KMS-11 (cell line): ENCODE results near the gene SOWAHB.

Experiments
- H2AFZ ChIP-seq: fragments of 200-600 bp; sonication (generic); 2 replicates; pipeline ENCODE4 v1.6.1; 2016; ENCODE audit warnings: antibody characterized with exemption, mixed run types, low read depth
- H3K27ac ChIP-seq: fragments of 200-600 bp; sonication (generic); 2 replicates; pipeline ENCODE4 v1.6.1; 2016; ENCODE audit warnings: mild to moderate bottlenecking, mixed run types
- H3K27me3 ChIP-seq: fragments of 200-600 bp; sonication (generic); 2 replicates; pipeline ENCODE4 v1.6.1; 2017; ENCODE audit warnings: mild to moderate bottlenecking, low read depth, mixed run types, moderate library complexity; ENCODE audit not compliant: insufficient read depth
- H3K36me3 ChIP-seq: fragments of 200-600 bp; sonication (generic); 2 replicates; pipeline ENCODE4 v1.6.1; 2017; ENCODE audit warnings: mild to moderate bottlenecking, mixed run types; ENCODE audit not compliant: insufficient read depth
- H3K4me1 ChIP-seq: fragments of 200-600 bp; sonication (generic); 2 replicates; pipeline ENCODE4 v1.6.1; 2016; ENCODE audit warnings: mild to moderate bottlenecking, low read depth, mixed run types; ENCODE audit not compliant: poor library complexity, severe bottlenecking
- H3K4me2 ChIP-seq: fragments of 200-600 bp; sonication (generic); 2 replicates; pipeline ENCODE4 v1.7.0; 2016; ENCODE audit warnings: mild to moderate bottlenecking, mixed run types
- H3K4me3 ChIP-seq: fragments of 200-600 bp; sonication (generic); IDR thresholded peaks from 2 replicates; pipeline ENCODE4 v1.6.1; 2017; ENCODE audit warnings: low read depth, low read length, mixed read lengths; ENCODE audit not compliant: insufficient read depth
- H3K79me2 ChIP-seq: fragments of 200-600 bp; sonication (generic); 2 replicates; pipeline ENCODE4 v1.6.1; 2016; ENCODE audit warnings: low read depth, mixed run types; ENCODE audit not compliant: insufficient read depth
- H3K9ac ChIP-seq: fragments of 200-600 bp; sonication (generic); 2 replicates; pipeline ENCODE4 v1.6.1; 2016; ENCODE audit warnings: mild to moderate bottlenecking, mixed run types
- H4K20me1 ChIP-seq: fragments of 200-600 bp; sonication (generic); 2 replicates; pipeline ENCODE4 v1.6.1; 2016; ENCODE audit warnings: mild to moderate bottlenecking, mixed run types; ENCODE audit not compliant: insufficient read depth
- CTCF ChIP-seq: fragments of 200-600 bp; sonication (generic); conservative IDR thresholded peaks from 2 replicates; pipeline ENCODE4 v1.6.1; 2017; ENCODE audit warnings: low read depth, mild to moderate bottlenecking, antibody characterized with exemption, low read length, moderate library complexity, mixed read lengths

SOWAHB gene

GRCh38 chr4:76909711-76910110 lies 11.8 kb upstream of the SOWAHB start:
- H3K36me3 ChIP-seq: no peaks in the 10 kb centered on the region
- no peak overlapping the region for H3K4me3 ChIP-seq
- H3K27ac ChIP-seq: no peak overlapping the region
- no peaks in the 10 kb centered on the region for H4K20me1 ChIP-seq
- no peaks in the 10 kb centered on the region for H3K27me3 ChIP-seq
- no peak overlapping the region for H3K4me2 ChIP-seq
- H3K9ac ChIP-seq: no peak overlapping the region
- H3K4me1 ChIP-seq: no peaks in the 10 kb centered on the region
- no peak for TF ChIP-seq CTCF
- no peaks in the 10 kb centered on the region for H3K79me2 ChIP-seq
- no peak overlapping the region for H2AFZ ChIP-seq

GRCh38 chr4:76905521-76905920 lies 7.6 kb upstream of the SOWAHB start:
- no peaks in the 10 kb centered on the region for H3K79me2 ChIP-seq
- H3K4me3 ChIP-seq: no peak overlapping the region
- H4K20me1 ChIP-seq: no peaks in the 10 kb centered on the region
- no peak for TF ChIP-seq CTCF
- no peaks in the 10 kb centered on the region for H3K36me3 ChIP-seq
- no peak overlapping the region for H3K27ac ChIP-seq
- H3K9ac ChIP-seq: no peak overlapping the region
- no peak overlapping the region for H3K4me2 ChIP-seq
- H3K27me3 ChIP-seq: no peaks in the 10 kb centered on the region
- no peak overlapping the region for H2AFZ ChIP-seq
- H3K4me1 ChIP-seq: no peaks in the 10 kb centered on the region

GRCh38 chr4:76904646-76905190 lies 6.8 kb upstream of the SOWAHB start:
- no peak overlapping the region for H3K9ac ChIP-seq
- no peaks in the 10 kb centered on the region for H3K79me2 ChIP-seq
- no peak overlapping the region for H3K4me2 ChIP-seq
- no peaks in the 10 kb centered on the region for H3K36me3 ChIP-seq
- no peak overlapping the region for H2AFZ ChIP-seq
- TF ChIP-seq CTCF: no peak
- H3K27ac ChIP-seq: no peak overlapping the region
- H3K27me3 ChIP-seq: no peaks in the 10 kb centered on the region
- H3K4me1 ChIP-seq: no peaks in the 10 kb centered on the region
- H3K4me3 ChIP-seq: no peak overlapping the region
- no peaks in the 10 kb centered on the region for H4K20me1 ChIP-seq

GRCh38 chr4:76902233-76902890 lies 4.4 kb upstream of the SOWAHB start:
- TF ChIP-seq CTCF: no peak
- H3K79me2 ChIP-seq: no peaks in the 10 kb centered on the region
- no peaks in the 10 kb centered on the region for H4K20me1 ChIP-seq
- no peaks in the 10 kb centered on the region for H3K36me3 ChIP-seq
- H3K4me1 ChIP-seq: peaks cover 8% of the 10 kb centered on the region
- H3K4me3 ChIP-seq: no peak overlapping the region
- no peak overlapping the region for H2AFZ ChIP-seq
- H3K9ac ChIP-seq: no peak overlapping the region
- no peak overlapping the region for H3K4me2 ChIP-seq
- H3K27me3 ChIP-seq: peaks cover 11% of the 10 kb centered on the region
- no peak overlapping the region for H3K27ac ChIP-seq
